HG03039 (cell line): ENCODE data around the gene SRSF2.
"Not testable (repeated sequence)": the region's sequence is repeated elsewhere in the genome, so short reads cannot be mapped to it uniquely, and the experiment has no call there.

Experiments
- ATAC-seq: cut with Tn5 transposase; IDR thresholded peaks from one replicate; pipeline ENCODE4 v1.9.1; 2021; ENCODE audit warnings: mild to moderate bottlenecking, moderate library complexity; ENCODE audit not compliant: unreplicated experiment

Gene SRSF2, protein sequence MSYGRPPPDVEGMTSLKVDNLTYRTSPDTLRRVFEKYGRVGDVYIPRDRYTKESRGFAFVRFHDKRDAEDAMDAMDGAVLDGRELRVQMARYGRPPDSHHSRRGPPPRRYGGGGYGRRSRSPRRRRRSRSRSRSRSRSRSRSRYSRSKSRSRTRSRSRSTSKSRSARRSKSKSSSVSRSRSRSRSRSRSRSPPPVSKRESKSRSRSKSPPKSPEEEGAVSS

DNA sequence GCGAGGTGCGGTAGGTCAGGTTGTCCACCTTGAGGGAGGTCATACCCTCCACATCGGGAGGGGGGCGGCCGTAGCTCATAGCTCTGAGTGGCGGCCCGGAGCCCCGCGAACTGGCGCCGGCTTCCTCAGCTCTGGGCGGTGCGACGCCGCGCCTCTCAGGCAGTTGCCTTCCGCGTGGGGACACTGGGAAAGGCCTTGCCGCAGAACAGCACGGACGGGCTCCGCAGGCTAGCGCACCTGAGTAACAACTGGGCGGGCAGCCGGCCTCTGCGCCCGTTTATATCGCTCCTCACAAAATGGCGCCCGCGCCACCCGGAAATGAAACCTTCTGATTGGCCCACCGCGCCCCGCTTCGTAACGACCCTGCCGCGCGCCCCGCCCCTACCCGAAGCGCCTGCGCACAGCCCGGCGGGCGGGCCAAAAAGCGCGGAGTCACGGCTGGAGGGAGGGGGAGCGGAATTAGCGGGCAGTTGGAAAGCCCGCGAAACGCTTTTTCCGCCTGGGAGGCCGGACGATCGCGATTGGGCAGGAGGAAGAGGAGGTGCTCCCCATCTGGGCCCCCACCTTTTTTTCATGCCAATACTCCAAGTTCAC lies at the start of gene SRSF2:
Gene SRSF2 (minus strand): TSS at position 250 of the 594 bp plus-strand sequence. CDS start 171 bp downstream, at position 79.
- peak; percentile 65 for ATAC-seq

DNA sequence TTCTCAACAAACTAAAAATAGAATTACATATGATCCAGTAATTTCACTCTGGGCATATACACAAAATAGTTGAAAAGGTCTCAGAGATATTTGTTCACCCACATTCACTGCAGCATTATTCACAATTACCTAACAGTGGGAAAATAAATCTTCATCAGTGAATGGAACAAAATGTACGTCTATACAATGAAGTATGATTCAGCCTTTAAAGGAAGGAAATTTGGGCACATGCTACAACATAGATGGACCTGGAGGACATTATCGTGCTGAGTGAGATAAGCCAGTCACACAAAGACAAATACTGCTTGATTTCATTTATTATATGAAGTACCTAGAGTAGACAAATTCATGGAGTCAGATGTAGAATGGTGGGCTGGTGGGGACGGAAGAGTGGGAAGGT lies 47.8 kb upstream of the SRSF2 start:
- ATAC-seq, result no peak

DNA sequence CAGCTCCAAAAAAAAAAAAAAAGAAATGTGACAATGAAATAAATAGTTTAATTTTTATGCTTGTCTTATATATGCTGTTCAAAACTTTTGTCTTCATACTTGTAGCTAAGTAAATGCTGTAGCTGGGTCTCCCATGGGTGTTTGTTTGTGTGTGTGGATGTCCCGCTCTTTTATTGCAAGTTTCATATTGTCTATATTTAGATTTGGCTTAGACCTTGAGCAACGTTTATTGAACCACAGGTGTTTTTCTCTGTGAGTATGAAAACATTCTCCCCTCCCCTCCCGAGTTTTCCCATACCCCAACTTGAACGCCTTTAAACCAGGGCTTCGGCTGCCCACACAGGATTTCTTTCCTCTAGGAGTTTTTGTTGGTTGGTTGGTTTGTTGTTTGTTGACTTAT lies 46.0 kb upstream of the SRSF2 start:
- no peak for ATAC-seq

DNA sequence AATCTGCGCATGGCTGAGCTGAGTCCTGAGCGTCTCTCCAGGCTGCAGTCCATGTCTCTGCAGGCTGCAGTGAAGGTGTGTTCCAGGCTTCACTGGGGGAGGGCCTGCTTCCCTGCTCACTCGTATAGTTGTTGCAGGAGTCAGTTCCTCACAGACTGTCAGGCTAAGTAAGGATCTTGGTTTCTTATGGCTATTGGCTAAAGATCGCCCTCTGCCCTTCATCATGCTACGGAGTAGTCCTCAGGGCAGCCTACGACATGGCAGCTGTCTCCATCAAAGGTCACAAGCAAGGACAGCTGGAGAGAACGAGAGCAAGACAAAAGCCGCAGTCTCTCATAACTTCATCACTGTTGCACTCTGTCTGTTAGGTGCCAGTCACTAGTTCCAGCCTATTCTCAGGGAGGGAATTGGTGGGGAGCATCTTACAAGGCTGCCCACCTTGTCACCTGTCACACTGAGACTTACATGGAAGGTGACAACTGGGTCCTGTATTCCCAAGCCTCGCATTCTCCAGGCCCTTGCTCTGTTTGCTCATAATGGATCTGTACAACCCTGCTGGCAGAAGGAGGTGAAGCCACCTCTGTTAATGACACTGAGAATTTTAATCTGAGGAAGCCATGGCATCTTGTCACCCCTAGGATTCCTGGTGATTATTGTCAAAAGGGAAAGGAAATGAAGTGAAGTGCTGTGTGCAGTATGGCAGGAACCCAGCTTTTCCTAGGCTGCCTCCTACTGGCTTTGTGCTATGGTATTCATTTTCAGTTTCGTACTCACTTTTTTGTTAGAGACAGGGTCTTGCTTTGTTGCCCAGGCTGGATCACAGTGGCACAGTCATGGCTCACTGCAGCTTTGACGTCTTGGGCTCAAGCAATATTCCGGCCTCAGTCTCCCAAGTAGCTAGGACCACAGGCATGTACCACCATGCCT lies 44.2 kb upstream of the SRSF2 start:
- ATAC-seq, result no peak

DNA sequence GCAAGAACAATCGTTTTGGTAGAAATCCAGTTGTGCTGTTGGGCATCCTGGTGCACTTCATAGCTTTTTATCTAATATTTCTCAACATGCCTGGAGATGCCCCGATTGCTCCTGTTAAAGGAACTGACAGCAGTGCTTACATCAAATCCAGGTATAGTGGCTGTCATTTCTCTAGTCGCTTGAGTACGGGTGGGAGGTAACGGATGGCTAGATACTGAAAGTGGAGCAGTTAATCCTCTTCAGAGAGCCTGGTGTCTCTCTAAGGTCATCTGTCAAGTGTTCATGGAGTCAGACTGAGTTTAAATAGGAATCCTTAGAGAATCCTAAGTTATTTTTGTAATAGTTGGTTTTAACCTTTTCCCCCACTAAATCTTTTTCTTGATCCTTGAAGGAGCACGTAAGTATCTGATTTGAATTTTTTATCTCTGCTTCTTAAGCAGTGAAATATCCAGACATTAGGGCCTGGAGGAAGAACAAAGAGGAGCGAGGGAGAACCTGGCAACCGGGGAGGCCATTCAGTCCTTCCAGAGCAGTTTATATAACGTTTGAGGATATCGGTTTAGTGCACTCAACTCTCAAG lies 38.0 kb upstream of the SRSF2 start:
- no peak for ATAC-seq

DNA sequence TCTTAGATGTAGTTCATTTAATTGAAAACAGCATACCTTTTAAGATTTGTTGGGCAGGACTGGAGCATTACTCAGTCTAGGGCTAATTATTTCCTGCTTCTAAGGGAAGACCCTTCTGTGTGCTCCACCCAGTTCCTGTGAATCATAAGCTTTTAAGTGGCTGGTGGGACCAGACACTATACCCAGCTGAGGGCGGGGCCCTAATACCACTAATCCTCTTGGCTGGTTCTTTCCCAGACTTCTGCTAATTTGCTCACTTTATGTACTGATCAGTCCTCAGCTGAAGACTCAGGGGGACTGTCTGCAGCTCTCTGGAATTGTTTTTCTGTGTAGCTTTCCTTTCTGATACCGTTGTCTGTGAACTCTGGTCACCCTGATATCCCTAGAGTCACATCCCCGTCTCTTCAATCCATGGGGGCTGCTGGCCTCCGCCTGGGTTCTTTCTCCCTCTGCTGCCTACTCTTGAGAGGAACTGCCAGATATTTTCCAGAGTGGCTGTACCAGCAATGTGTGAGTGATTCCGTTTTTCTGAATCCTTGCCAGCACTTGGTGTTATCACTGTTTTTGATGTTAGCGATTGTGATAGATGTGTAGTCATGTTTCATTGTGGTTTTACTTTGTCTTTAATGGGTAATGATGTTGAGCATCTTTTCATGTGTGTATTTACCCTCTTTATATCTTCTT lies 35.9 kb upstream of the SRSF2 start:
- no peak for ATAC-seq

DNA sequence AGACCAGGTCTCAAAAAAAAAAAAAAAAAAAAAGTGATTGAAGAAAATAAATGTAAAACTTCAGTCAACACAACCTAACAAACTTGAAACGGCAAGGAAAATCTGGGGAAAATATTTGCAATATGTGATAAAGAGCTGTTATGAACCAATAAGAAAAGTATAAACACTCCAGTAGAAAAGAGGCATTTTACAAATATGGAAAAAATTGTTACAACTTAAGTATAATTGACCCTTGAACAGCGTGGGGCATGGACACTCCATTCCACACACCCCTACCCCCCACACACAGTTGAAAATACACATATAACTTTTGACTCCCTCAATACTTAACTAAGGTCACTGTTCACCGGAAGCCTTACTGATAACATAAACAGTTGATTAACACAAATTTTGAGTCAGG lies 21.4 kb upstream of the SRSF2 start:
- ATAC-seq, result no peak

DNA sequence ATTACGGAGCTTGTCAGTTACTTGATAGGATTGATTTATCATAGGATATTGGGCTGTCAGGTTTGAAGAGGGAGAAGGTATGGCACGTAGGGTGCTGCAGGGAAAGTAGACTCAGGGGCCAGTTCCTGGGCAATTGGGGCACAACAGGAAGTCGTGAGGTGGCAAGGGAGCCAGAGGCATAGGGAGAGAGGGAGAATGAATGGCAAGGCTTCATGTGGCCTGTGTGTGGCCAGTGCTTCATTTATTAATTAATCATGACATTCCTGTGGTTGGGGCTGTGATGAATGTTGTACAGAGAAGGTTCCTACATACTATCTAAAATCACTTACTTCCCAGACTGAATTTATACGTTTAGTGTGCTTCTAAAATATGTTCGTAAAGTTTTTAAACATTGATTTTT lies 20.1 kb upstream of the SRSF2 start:
- ATAC-seq, result no peak

DNA sequence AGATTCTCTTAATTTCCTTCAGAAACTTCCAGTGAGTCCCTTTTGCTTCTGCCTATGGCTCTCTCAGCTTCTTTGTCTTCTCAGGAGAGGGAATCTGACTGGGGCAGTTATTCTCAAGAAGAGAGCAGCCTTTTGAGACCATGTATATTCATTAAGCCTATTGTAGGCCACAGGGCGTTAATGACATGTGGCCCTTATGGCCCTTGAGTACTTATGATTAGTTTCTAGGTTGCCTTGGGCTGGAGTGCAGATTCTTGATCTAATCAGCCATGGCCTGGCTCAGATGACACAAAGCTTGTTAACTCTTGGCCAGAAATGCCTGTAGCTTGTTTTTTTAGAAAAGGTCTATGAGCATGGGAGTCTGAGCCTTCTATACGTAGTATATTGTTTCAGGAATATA lies 18.2 kb upstream of the SRSF2 start:
- ATAC-seq, result no peak

DNA sequence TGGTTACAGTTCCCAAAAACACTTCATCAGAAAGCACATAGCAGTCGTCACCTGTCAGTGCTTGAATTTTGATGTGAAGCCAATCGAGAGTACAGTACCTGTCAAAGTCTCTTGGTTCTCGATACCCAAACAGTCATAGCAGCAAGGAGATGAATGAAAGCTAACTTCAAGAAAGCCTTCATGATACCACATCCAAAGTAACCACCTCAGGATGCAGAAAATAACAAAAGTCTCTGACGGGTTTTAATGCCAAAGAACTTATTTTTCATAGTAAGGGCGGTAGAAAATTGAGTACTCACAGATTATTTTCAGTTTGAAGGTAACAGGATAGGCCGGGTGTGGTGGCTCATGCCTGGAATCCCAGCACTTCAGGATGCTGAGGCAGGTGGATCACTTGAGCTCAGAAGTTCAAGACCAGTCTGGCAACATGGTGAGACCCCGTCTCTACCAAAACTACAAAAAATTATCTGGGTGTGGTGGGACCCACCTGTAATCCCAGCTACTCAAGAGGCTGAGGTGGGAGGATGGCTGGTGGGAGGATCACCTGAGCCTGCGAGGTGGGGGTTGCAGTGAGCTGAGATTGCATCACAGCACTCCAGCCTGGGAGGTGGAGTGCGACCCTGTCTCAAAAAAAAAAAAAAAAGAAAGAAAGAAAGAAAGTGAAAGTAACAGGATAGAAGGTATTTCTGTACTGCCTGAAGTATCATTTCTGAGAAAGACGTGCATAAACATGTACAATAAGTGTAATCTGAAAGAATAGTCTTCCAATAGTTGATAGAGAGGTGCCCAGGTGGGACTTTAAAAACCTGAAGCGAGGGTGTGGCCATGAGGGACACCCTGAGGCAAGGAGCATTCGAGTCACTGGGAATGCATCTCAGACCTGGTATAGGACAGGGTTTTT lies 16.2 kb upstream of the SRSF2 start:
- ATAC-seq, result no peak

DNA sequence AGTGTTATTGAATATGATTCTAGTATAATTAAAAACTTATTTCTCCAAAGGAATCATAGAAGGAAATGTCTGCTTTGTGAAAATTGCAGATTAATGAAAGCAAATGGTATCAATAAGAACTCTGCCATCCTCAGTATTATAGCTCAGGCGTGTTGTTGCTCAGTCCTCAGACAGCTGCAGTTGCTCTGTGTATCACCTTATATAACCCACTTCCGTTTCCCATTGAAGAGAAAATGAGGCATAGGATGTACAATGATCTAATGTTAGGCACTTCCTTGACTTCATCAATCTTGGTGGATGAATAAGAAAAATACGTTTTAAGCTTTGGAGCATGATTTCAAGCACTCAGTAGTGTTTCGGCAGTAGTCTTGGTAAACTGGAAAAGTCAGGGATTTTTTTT lies 14.9 kb upstream of the SRSF2 start:
- ATAC-seq, result no peak

DNA sequence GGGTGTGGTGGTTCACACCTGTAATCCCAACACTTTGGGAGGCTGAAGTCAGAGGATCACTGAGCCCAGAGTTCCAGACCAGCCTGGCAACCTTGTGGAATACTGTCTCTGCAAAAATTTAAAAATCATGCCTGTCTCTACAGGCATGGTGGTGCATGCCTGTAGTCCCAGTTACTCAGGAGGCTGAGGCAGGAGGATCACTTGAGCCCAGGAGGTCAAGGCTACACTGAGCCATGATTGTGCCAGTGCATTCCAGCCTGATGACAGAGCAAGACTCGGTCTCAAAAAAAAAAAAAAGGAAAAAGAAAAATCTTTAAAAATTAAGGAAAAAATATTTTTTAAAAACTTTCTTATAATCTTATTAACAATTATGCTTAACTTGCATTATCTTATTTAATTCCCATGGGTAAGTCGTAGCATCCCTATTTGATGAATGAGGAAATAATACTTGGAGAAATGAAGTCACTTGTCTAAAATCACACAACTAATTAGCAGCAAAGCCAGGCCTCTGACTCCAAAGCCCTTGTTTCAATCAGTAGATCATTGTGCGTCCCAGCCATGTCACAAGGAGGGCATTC lies 14.4 kb upstream of the SRSF2 start:
- no peak for ATAC-seq

DNA sequence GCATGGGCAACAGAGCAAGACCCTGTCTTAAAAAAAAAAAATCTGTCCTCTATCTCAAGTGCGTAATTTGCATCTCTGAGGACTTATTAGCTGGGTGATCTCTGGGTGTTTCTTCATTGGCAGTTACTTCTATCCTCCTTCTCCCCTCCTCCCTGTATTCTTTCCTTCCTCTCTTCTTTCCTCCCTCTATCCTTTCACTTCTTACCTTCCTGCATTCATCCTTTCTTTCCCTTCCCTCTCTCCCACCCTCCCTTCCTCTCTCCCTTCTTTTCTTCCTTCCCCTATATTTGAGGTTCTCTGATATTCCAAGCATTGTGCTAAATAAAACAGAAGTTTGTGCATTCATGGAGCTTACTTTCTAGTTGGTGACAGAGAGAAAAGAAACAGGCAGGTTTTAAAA lies 11.5 kb upstream of the SRSF2 start:
- no peak for ATAC-seq

DNA sequence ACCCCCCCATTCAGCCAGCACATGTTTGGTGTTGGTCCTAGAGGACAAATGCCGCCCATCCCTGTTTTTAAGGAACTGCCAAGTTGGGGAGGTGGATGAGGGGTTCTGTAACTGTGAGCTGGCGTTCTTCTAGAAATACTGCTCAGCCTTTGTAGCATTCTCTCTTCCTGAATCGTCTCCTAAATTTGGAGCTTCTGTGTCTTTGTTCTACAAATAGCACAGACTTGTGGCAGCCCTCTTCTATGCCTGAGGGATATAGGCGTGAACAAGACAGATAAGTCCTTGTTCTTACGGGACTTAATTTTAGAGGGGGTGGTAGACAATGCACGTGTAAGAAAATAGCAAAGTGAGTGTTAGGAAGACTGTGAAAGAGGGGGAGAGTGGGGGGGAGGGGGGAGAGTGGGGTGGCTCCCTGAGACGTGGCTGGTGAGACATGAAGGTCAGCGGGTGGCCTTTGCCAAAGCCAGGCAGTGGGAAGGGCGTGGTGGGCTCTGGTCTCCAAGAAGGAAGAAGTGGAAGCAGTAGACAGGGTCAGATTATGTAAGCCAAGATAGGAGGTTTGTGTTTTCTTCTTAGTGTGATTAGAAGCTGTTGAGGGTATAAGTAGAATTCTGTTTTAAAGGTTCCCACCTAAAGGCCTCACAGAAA lies 10.7 kb upstream of the SRSF2 start:
- ATAC-seq, result no peak

DNA sequence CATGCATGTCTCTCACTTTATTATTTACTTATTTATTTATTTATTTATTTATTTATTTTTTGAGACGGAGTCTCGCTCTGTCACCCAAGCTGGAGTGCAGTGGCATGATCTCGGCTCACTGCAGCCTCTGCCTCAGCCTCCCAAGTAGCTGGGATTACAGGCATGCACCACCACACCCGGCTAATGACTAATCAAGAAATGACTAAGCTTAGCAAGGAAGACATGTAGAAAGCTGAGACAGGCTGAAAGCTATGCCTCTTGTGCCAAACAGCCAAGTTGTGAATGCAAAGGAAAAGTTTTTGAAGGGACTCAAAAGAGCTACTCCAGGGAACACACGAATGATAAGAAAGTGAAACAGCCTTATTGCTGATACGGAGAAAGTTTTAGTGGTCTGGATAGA lies 8.7 kb upstream of the SRSF2 start:
- ATAC-seq, result not testable (repeated sequence)

DNA sequence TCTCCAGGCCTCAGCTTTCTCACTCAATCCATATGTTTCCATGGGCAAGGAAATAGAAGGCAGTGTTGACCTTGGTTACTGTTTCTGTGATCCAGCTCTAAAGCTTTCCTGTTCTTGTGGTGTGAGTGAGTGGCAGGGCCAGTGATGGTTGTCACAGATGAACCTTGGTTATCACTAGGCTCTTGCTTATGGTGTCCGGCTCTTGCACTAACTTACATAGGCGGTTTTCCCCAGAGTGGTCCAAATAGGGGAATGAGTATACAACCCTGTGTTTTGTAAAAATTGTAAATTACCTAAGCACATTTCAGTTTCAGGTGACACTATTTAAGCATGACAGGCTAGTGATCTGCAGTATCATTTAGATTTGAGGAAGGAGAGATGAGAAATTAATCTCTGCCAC lies 7.6 kb upstream of the SRSF2 start:
- ATAC-seq, result no peak

DNA sequence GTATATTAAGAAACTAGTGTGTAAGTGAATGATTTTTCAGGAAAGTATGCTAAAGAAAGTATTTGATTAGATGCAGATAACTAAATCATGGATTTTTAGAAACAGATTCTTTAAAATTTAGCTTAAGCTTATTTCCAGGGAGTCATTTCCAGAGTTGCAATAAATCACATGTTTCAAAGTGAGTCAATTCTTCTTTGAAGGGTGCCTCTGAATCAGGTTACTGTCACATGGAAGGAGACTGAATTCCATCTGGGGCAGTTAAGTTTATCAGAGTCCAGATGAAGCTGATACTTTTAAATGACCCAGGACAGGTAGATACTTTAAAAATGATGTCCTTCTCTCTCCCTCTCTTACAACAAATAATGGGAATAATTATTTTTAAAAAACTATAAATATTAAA lies 5.8 kb upstream of the SRSF2 start:
- ATAC-seq, result no peak

DNA sequence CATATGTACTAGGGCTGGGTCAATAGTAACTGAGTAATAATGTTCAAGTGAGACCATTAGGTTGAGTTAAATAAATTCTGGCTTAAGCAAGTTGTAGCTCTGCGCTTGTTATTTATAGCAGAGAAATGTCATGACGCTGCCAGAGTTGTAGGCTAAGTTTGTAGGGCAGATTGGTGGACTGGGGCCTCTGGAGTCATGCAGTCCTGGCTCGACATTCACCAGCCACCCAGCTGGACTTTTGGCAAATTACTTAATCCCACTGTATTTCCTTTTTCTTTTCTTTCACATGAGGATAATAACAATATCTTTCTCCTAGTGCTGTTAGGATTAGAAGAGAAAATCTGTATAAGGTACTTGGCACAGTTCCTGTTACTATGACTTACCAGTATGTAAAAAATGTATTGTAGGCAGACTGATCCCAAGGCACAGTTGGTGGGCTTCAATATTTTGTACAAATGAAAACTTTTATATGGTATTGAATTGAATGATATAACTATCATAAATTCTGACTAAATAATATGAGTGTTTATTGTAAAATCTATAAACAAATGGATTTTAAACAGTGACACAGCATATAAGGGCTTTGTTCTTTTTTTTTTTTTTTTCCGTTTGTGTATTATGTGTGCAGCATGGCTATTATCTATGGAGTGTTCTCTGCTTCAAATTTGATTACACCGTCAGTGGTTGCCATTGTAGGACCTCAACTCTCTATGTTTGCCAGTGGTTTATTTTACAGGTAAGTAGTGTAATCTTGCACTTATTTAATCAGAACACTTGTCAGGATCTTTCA lies 3.4 kb upstream of the SRSF2 start:
- ATAC-seq, result no peak
